HG02798 (cell line): ENCODE results near the gene ZNF423.

Experiments
- ATAC-seq: cut with Tn5 transposase; IDR thresholded peaks from one replicate; pipeline ENCODE4 v1.9.1; 2021; ENCODE audit warnings: mild to moderate bottlenecking; ENCODE audit not compliant: unreplicated experiment, poor library complexity

The ZNF423 gene

GRCh38 chr16:49491771-49492761 is 363.8 kb downstream of the ZNF423 start:
- no peak for ATAC-seq

- ATAC-seq = no peak
These were observed 364.7 kb downstream of the ZNF423 start for GRCh38 chr16:49491106-49491670.

GRCh38 chr16:49490321-49490705 is 365.6 kb downstream of the ZNF423 start:
- ATAC-seq = no peak

- ATAC-seq = no peak
These were observed 366.1 kb downstream of the ZNF423 start for GRCh38 chr16:49489686-49490320.

- ATAC-seq = no peak
These were observed 367.0 kb downstream of the ZNF423 start for GRCh38 chr16:49488740-49489525.

GRCh38 chr16:49488336-49488735 is 367.6 kb downstream of the ZNF423 start:
- no peak for ATAC-seq

GRCh38 chr16:49487746-49488145 is 368.2 kb downstream of the ZNF423 start:
- no peak for ATAC-seq

GRCh38 chr16:49486400-49486799 is 369.5 kb downstream of the ZNF423 start:
- ATAC-seq = no peak

GRCh38 chr16:49485663-49486062 is 370.2 kb downstream of the ZNF423 start:
- no peak for ATAC-seq

- no peak for ATAC-seq
These were observed 371.0 kb downstream of the ZNF423 start for GRCh38 chr16:49484936-49485335.

- ATAC-seq = peak; percentile 74
These were observed 371.5 kb downstream of the ZNF423 start for GRCh38 chr16:49484451-49484849.

GRCh38 chr16:49483651-49484450 is 372.1 kb downstream of the ZNF423 start:
- ATAC-seq = no peak

GRCh38 chr16:49483251-49483650 is 372.7 kb downstream of the ZNF423 start:
- no peak for ATAC-seq

GRCh38 chr16:49482690-49483089 is 373.2 kb downstream of the ZNF423 start:
- ATAC-seq = no peak

- ATAC-seq = no peak
These were observed 377.3 kb downstream of the ZNF423 start for GRCh38 chr16:49478616-49479015.

GRCh38 chr16:49478107-49478506 is 377.8 kb downstream of the ZNF423 start:
- no peak for ATAC-seq

- ATAC-seq = no peak
These were observed 378.5 kb downstream of the ZNF423 start for GRCh38 chr16:49477250-49477895.

- ATAC-seq = no peak
These were observed 381.2 kb downstream of the ZNF423 start for GRCh38 chr16:49474741-49475140.

GRCh38 chr16:49473773-49474172 is 382.1 kb downstream of the ZNF423 start:
- ATAC-seq = no peak
